Kidney (tissue), 14 donors: ENCODE data around the gene VTA1. TPM values are rescaled to one million over a fixed set of nuclear protein-coding genes. Genes with fewer than 3 reads are reported as not detected.

Experiments used
- DNase-seq, 5 donors: peaks; one replicate each; pipeline ENCODE4 v3.0.0-alpha.2; 2013 to 2020
- FAIRE-seq: peaks from 2 replicates; lab custom pipeline; 2012; peaks lifted over from hg19 to GRCh38; lab: Jason Lieb, UNC
- H3K27ac ChIP-seq, 2 donors: one replicate each; pipeline ENCODE4 v1.7.0; 2013; ENCODE audit warnings: low read depth in 2 of 2, low read length in 2 of 2, inconsistent platforms in 1 of 2
- H3K27me3 ChIP-seq: one replicate; pipeline ENCODE4 v1.7.1; 2013; ENCODE audit warnings: low read length, inconsistent platforms; ENCODE audit not compliant: control insufficient read depth, insufficient read depth
- H3K36me3 ChIP-seq, 3 donors: one replicate each; pipeline versions ENCODE4 v1.7.0 to v1.7.1; 2013; ENCODE audit warnings: low read length in 3 of 3, control low read depth in 1 of 3, inconsistent platforms in 1 of 3; ENCODE audit not compliant: insufficient read depth in 3 of 3, control insufficient read depth in 2 of 3
- H3K4me1 ChIP-seq, 3 donors: one replicate each; pipeline versions ENCODE4 v1.7.0 to v1.7.1; 2013; ENCODE audit warnings: low read length in 3 of 3, inconsistent platforms in 1 of 3, low read depth in 1 of 3; ENCODE audit not compliant: control insufficient read depth in 2 of 3, insufficient read depth in 2 of 3
- H3K4me3 ChIP-seq, 3 donors: one replicate each; pipeline versions ENCODE4 v1.7.0 to v1.8.1; 2013; ENCODE audit warnings: low read length in 3 of 3, control low read depth in 1 of 3, inconsistent platforms in 1 of 3
- H3K9ac ChIP-seq, 3 donors: one replicate each; pipeline versions ENCODE4 v1.7.0 to v1.7.1; 2013; ENCODE audit warnings: low read length in 3 of 3, control low read depth in 1 of 3, inconsistent platforms in 1 of 3
- H3K9me3 ChIP-seq, 3 donors: one replicate each; pipeline versions ENCODE4 v1.7.0 to v1.7.1; 2013; ENCODE audit warnings: low read length in 3 of 3, control low read depth in 1 of 3, inconsistent platforms in 1 of 3; ENCODE audit not compliant: control insufficient read depth in 2 of 3, insufficient read depth in 1 of 3
- CTCF ChIP-seq: IDR thresholded peaks from 3 replicates; pipeline ENCODE4 v1.5.1; 2012; ENCODE audit warnings: mild to moderate bottlenecking, moderate library complexity, borderline replicate concordance; ENCODE audit not compliant: insufficient read depth; ENCODE audit errors: extremely low read depth
- intact Hi-C: fragments of 100-400 bp; cut with DNase I; formaldehyde crosslinking; loops from one replicate; pipeline ENCODE4 v1.11.1; 2022
- polyA plus RNA-seq: library from polyadenylated mRNA; stranded (reverse); fragments of 350-450 nt; fragmentation: Illumina TruSeq; extraction: RNeasy Lipid Tissue Mini Kit (QIAGEN cat#74804); gene quantifications from one replicate; pipeline ENCODE4 v1.2.3, GENCODE V29; 2014; ENCODE audit warnings: low read depth, low replicate concordance; ENCODE audit not compliant: insufficient read depth
- total RNA-seq: library from RNA; stranded (reverse); fragmentation: NEBNext Ultra II Directional; extraction: Animal tissue kit (Norgen Biotek cat#: 25700); gene quantifications from one replicate; pipeline ENCODE4 v1.2.1, GENCODE V29; 2021
- donor health status: control.
- donor health status: control.
- donor health status: control.
- donor health status: control.
- donor health status: control.
- donor health status: DM: yes; HTN: yes; CAD: no.
- donor health status: Normal renal cell carcinoma (clear cell type).

Gene VTA1
- total and polyA plus RNA-seq, 2 donors from 2014 or later = 32.9 to 37.2 TPM

DNA sequence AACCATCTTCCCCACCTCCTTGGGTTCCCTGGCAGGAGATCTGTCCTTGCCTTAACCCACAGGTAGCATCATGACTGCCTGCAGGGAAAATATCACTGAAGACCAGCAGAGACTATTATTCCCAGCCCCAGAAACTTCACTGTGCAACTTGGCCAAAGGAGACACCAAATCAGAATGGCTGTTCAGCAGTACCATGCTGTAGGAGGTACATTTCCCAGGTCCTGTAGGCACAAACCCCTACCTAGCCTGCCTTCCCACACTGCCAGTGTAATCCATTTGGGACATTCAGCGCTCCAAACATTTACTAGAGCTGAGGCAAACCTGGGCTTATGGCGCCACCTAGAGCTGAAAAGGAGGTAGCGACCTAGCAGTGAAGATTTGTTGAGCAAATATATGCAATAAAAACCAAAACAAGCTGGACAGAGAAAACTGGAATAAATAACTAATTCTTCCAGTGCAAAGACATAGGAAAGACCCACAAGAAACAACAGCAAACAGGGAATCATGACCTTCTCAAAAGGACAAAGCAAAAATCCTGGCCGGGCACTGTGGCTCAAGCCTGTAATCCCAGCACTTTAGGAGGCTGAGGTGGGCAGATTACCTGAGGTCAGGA lies 60.3 kb downstream of the VTA1 start:
- intact Hi-C loops = no loop called here
- H3K4me1 ChIP-seq = no peaks in the 10 kb centered on the region
- H3K9ac ChIP-seq = no peak overlapping the region
- peaks cover 0 to 4% (median 4%) of the 10 kb centered on the region in 3 donors for H3K36me3 ChIP-seq
- no peaks in the 10 kb centered on the region for H3K9me3 ChIP-seq
- no peaks in the 10 kb centered on the region for H3K27me3 ChIP-seq
- TF ChIP-seq CTCF = peak; percentile 75
- DNase-seq (peak in 2 of 5 donors; percentile 8 to 31), FAIRE-seq (no peak)
- H3K27ac ChIP-seq = no peak overlapping the region
- H3K4me3 ChIP-seq = no peak overlapping the region

GRCh38 chr6:142210606-142211005 lies 63.5 kb downstream of the VTA1 start:
- DNase-seq = no peak
- H3K27ac ChIP-seq = no peak overlapping the region
- H3K27me3 ChIP-seq = no peaks in the 10 kb centered on the region
- no peak for TF ChIP-seq CTCF
- no peaks in the 10 kb centered on the region for H3K4me1 ChIP-seq
- H3K9me3 ChIP-seq = no peaks in the 10 kb centered on the region
- peak; percentile 6 for FAIRE-seq
- peaks cover 5 to 11% (median 9%) of the 10 kb centered on the region in 3 donors for H3K36me3 ChIP-seq
- no peak overlapping the region for H3K4me3 ChIP-seq
- no peak overlapping the region for H3K9ac ChIP-seq
- intact Hi-C loops = no loop called here

DNA sequence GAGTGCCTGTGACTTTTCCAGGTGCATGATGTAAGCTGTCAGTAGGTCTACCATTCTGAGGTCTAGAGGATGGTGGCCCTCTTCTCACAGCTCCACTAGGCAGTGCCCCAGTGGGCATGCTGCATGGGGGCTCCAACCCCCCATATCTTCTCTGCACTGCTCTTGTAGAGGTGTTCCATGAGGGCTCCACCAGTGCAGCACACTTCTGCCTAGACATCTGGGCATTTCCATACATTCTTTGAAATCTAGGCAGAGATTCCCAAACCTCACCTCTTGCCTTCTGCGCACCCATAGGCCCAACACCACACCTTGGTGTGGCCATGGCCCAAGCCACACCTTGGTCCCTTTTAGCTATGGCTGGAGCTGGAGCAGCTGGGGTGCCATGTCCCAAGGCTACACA lies 66.3 kb downstream of the VTA1 start:
- Histone ChIP-seq H3K36me3 (peaks cover 2 to 12% (median 10%) of the 10 kb centered on the region in 3 donors), H3K9me3 (no peaks in the 10 kb centered on the region), H3K27ac (no peak overlapping the region), H3K27me3 (no peaks in the 10 kb centered on the region), H3K4me3 (no peak overlapping the region), H3K9ac (no peak overlapping the region), H3K4me1 (no peaks in the 10 kb centered on the region)
- no peak for TF ChIP-seq CTCF
- DNase-seq = no peak
- FAIRE-seq = no peak
- intact Hi-C loops = no loop called here

DNA sequence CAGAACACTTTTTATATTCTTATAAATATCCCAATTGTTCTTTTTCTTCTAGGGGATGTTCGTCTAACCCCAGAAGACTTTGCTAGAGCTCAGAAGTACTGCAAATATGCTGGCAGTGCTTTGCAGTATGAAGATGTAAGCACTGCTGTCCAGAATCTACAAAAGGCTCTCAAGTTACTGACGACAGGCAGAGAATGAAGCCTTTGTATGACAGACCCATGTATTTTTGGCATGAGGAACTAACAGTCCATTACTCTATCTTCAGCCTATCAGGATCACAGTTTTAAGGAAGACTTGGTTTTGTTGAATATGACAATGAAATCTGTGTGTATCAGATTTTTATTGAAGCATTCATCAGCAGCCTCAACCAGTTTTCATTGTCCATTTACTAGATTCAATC lies 71.4 kb downstream of the VTA1 start:
- no peaks in the 10 kb centered on the region for H3K4me1 ChIP-seq
- H3K27me3 ChIP-seq = no peaks in the 10 kb centered on the region
- no peaks in the 10 kb centered on the region for H3K9me3 ChIP-seq
- DNase-seq (no peak), FAIRE-seq (no peak)
- TF ChIP-seq CTCF = no peak
- no peak overlapping the region for H3K9ac ChIP-seq
- H3K27ac ChIP-seq = no peak overlapping the region
- peaks cover 0 to 9% (median 8%) of the 10 kb centered on the region in 3 donors for H3K36me3 ChIP-seq
- H3K4me3 ChIP-seq = no peak overlapping the region
- intact Hi-C loops = no loop called here
